NCI-H69 (cell line): Measurements from ENCODE around the gene ARHGEF12.
A peak's percentile ranks its signal among the peaks of the same experiment; 100 is the strongest.

Source experiments
- DNase-seq: peaks from one replicate; lab custom pipeline; 2025; lab: John Stamatoyannopoulos, UW

ARHGEF12 gene

GRCh38 chr11:120388261-120388660 is 52.0 kb downstream of the ARHGEF12 start:
- no peak for DNase-seq

GRCh38 chr11:120389693-120390584 is 53.7 kb downstream of the ARHGEF12 start:
- DNase-seq: peak; percentile 7

GRCh38 chr11:120390585-120390922 is 54.3 kb downstream of the ARHGEF12 start:
- no peak for DNase-seq

- DNase-seq: no peak
Observed at GRCh38 chr11:120391292-120391691, 55.1 kb downstream of the ARHGEF12 start.

GRCh38 chr11:120391854-120392253 is 55.6 kb downstream of the ARHGEF12 start:
- no peak for DNase-seq

- DNase-seq: no peak
Observed at GRCh38 chr11:120392314-120392713, 56.1 kb downstream of the ARHGEF12 start.

- DNase-seq: no peak
Observed at GRCh38 chr11:120392793-120393192, 56.6 kb downstream of the ARHGEF12 start.

- no peak for DNase-seq
Observed at GRCh38 chr11:120394119-120394518, 57.9 kb downstream of the ARHGEF12 start.

- no peak for DNase-seq
Observed at GRCh38 chr11:120395778-120396177, 59.6 kb downstream of the ARHGEF12 start.

- DNase-seq: no peak
Observed at GRCh38 chr11:120398132-120398531, 61.9 kb downstream of the ARHGEF12 start.

GRCh38 chr11:120399307-120399706 is 63.1 kb downstream of the ARHGEF12 start:
- no peak for DNase-seq

- peak; percentile 77 for DNase-seq
Observed at GRCh38 chr11:120400564-120401364, 64.6 kb downstream of the ARHGEF12 start.

GRCh38 chr11:120401506-120401905 is 65.3 kb downstream of the ARHGEF12 start:
- peak; percentile 26 for DNase-seq

GRCh38 chr11:120403966-120404365 is 67.8 kb downstream of the ARHGEF12 start:
- no peak for DNase-seq

- peak; percentile 7 for DNase-seq
Observed at GRCh38 chr11:120404495-120404894, 68.3 kb downstream of the ARHGEF12 start.

- DNase-seq: no peak
Observed at GRCh38 chr11:120409655-120410054, 73.4 kb downstream of the ARHGEF12 start.

- no peak for DNase-seq
Observed at GRCh38 chr11:120410622-120411380, 74.6 kb downstream of the ARHGEF12 start.

- no peak for DNase-seq
Observed at GRCh38 chr11:120413480-120413879, 77.3 kb downstream of the ARHGEF12 start.

- DNase-seq: no peak
Observed at GRCh38 chr11:120420572-120420971, 84.4 kb downstream of the ARHGEF12 start.

- DNase-seq: no peak
Observed at GRCh38 chr11:120424185-120424969, 88.2 kb downstream of the ARHGEF12 start.

- no peak for DNase-seq
Observed at GRCh38 chr11:120424970-120425332, 88.7 kb downstream of the ARHGEF12 start.

GRCh38 chr11:120425527-120425926 is 89.3 kb downstream of the ARHGEF12 start:
- DNase-seq: no peak
